H1 (cell line): ENCODE results near the gene MAPRE2. TPM values are rescaled to one million over a fixed set of nuclear protein-coding genes. Genes with fewer than 3 reads are reported as not detected.

Experiments
- ASH2L ChIP-seq: fragments of 200-600, 300-600 bp; sonication (generic); IDR thresholded peaks from one replicate; pipeline ENCODE4 v1.7.1; 2017; ENCODE audit warnings: low read length
- BCL11A ChIP-seq, 2 experiments: IDR thresholded peaks; one replicate each; pipeline ENCODE4 v1.6.1; 2011; ENCODE audit warnings: low read depth in 2 of 2, low read length in 2 of 2, mild to moderate bottlenecking in 2 of 2
- GTF2F1 ChIP-seq: IDR thresholded peaks from 2 replicates; pipeline ENCODE4 v1.6.1; 2012; ENCODE audit warnings: low read depth, low read length, improper control_type of control experiment, borderline replicate concordance
- RBBP5 ChIP-seq: IDR thresholded peaks from 2 replicates; pipeline ENCODE4 v1.7.1; 2012; ENCODE audit warnings: low read depth, mild to moderate bottlenecking, inconsistent platforms, low read length, moderate library complexity, borderline replicate concordance
- polyA plus RNA-seq, 7 experiments: library from polyadenylated mRNA; depleted of rRNA in 3 of 7; stranded (reverse) in 5 of 7; unstranded in 2 of 7; fragments of >200 nt in 5 of 7; fragments of 200-250 nt in 2 of 7; gene quantifications; 1 replicate in 5 of 7; 2 replicates in 1 of 7; 4 replicates in 1 of 7; pipeline versions ENCODE4 v1.2.1 to v1.2.3, GENCODE V29; 2011 to 2013; ENCODE audit warnings: missing spikeins in 2 of 7, mixed read lengths in 2 of 7
- total RNA-seq: library from RNA; stranded (reverse); fragmentation: NEBNext Ultra II Directional; extraction: Animal tissue kit (Norgen Biotek cat#: 25700); gene quantifications from 2 replicates; pipeline ENCODE4 v1.2.1, GENCODE V29; 2021

Gene MAPRE2
- total and polyA plus RNA-seq, 2 of the 8 experiments (the other 6 are each of a cell fraction or from before 2014, with no cell fraction given): 32.6 to 33.1 TPM

- TF ChIP-seq RBBP5 (no peak), GTF2F1 (no peak), BCL11A (IDR thresholded peaks at IDR 0.05; ENCODE audit: low read depth in 2 of 2, low read length in 2 of 2) (no peak), ASH2L (no peak)
Observed at GRCh38 chr18:35139517-35139916, 98.3 kb downstream of the MAPRE2 start (continued).
